DMS153 (cell line): Measurements from ENCODE around the gene CLIP2.
"Not testable (repeated sequence)": the region's sequence is repeated elsewhere in the genome, so short reads cannot be mapped to it uniquely, and the experiment has no call there.

Experiments
- DNase-seq: peaks from one replicate; lab custom pipeline; 2025; lab: John Stamatoyannopoulos, UW

Gene CLIP2

DNA sequence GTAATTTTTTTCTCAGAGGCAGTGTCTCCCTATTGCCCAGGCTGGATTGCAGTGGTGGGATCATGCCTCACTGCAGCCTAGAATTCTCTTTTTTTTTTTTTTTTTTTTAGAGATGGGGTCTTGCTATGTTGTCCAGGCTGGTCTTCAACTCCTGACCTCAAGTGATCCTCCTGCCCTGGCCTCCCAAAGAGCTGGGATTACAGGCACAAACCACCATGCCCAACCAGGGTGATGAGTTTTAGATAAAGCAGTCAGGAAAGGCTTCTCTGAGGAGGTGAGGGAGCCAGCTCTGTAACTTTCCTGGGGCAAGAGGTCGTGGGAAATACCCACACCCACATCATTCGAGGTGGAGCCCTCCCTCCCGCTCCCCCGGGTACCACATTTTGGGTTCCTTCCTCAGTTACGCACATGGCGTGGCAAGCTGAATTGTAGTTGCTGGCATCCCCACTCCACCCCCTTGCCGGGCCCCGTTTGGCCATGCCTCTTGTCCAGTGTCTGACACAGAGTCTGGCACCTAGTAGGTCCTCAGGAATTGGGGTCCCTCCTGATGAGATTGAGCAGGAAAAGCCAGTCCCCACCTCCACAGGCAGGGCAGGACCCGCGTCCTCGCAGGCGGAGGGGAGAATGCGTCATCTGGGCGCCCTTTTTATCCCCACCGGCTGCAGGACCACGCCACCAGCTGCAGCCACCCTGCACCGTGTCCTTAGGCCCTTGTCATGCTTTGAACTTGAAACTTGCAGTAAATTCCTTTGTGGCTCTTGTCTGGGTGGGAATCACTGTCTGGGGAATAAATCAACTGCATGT is 43.4 kb downstream of the CLIP2 start:
- DNase-seq = no peak

DNA sequence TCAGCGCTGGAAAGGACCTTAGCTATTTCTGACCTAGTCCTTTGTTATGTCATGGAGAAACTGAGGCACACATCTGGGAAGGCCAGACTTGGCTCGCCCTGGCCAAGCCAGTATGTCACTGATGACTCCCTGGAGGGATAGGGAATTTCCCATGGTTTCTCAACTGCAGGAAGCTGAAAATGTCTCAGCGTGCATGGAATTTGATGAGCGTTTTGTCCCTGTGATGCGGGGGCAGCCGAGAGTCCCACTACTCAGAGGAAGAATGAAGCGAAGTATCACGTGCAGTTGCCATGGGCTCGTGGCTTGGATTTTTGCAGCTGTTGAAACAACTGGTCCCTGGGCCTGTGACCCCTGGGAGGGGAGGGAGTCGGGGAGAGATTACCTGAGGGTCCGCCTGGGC is 44.8 kb downstream of the CLIP2 start:
- no peak for DNase-seq

DNA sequence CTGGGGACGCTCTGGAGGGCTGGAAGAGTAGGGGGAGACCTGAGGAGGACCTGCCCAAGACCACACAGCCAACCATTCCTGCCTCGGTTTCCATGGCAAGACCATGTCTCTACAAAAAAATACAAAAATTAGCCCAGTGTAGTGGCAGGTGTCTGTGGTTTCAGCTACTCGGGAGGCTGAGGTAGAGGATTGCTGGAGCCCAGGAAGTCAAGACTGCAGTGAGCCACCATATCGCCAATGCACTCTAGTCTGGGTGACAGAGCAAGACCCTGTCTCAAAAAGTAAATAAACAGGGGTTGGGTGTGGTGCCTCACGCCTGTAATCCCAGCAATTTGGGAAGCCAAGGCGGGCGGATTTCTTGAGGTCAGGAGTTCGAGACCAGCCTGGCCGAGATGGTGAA is 48.7 kb downstream of the CLIP2 start:
- DNase-seq = no peak

DNA sequence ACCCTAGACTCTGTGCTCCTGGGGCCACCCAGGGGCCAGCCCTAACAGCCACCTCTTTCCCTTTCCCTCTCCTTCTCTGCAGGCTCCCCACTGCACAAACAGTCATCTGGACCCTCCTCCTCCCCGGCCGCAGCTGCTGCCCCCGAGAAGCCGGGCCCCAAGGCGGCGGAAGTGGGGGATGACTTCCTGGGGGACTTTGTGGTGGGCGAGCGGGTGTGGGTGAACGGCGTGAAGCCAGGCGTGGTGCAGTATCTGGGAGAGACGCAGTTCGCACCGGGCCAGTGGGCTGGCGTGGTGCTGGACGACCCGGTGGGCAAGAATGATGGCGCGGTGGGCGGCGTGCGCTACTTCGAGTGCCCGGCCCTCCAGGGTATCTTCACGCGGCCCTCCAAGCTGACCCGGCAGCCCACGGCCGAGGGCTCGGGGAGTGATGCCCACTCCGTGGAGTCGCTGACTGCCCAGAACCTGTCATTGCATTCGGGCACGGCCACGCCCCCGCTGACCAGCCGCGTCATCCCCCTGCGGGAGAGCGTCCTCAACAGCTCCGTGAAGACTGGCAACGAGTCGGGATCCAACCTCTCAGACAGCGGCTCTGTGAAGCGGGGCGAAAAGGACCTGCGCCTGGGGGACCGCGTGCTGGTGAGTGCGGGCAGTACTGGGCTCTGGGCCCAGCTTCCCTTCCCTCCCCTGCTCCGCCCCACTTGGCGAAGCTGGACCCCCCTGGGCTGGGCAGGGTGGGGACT is 49.3 kb downstream of the CLIP2 start:
- no peak for DNase-seq

DNA sequence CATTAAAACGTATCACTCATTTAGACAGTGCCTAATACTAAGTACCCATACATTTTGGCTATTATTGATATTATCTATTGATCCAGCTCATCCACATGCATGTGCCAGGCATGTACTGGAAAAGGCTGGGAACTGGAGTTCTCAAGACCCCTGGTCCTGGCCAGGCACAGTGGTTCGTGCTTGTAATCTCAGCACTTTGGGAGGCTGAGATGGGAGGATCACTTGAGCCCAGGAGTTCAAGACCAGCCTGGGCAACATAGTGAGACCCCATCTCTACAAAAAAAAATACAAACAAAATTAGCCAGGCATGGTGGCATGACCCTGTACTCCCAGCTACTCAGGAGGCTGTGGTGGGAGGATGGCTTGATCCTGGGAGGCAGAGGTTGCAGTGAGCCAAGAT is 50.4 kb downstream of the CLIP2 start:
- DNase-seq = not testable (repeated sequence)

DNA sequence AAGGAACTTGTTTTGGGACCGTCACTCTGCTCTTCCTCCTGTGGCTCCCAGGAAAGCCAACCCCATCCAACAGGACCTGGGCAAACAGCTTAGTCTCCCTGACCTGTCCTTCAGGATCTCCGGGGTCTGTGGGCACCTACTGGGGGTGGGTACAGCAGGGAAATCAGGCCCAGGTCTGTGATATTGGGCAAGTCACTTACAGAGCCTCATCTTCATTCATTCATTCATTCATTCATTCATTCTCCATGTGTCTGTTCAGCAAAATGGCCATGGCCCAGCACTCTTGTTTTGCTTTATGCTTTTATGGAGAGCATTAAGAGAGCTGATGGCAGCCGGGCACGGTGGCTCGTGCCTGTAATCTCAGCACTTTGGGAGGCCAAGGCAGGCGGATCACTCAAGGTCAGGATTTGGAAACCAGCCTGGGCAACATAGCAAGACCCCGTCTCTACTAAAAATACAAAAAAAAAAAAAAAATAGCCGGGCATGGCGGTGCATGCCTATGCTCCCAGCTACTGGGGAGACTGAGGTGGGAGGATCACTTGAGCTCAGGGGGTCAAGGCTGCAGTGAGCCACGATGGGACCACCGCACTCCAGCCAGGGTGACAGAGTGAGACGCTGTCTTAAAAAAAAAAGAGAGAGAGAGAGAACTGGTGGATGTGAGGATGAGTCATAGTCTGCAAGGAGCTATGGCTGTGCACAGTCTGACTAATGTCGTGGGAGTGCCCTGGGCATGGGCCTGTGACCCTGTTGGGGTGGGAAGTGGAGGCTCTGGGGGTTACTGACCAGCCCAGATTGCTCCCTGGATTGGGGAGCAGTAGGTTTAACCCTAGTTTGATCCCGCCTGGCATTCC is 54.3 kb downstream of the CLIP2 start:
- no peak for DNase-seq

DNA sequence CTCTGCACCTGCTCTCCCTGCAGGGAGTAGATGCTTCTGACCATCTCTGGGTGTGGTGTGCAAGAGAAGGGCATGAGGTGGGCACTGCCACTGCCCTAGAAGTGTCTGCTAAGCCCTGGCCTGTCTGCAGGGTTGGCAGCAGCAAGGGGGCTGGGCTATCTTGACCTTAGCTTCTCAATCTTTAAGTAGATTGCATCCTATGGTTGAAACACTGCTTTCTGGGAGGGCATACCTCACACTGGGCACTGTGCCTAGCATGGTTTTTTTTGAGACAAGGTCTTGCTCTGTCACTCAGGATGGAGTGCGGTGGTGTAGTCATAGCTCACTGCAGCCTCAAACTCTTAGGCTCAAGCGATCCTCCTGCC is 54.9 kb downstream of the CLIP2 start:
- no peak for DNase-seq

DNA sequence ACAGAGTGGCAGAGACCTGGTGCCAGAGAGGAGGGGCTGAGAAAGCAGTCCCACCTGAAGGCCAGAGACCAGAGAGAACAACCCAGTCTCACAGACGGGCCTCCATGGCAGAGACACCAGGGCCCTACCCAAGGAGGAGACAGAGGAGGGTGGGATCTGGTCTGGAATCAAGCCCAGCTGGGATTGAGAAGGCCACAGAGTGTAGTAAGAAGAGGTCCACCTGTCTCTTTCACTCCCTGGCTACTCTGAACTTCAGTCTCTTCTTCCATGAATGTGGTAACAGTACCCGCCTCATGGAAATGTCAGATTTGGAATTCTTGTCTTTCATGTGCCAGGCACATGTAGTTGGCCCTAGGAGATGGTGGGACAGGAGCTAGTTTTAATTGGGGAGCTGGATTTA is 55.6 kb downstream of the CLIP2 start:
- no peak for DNase-seq

DNA sequence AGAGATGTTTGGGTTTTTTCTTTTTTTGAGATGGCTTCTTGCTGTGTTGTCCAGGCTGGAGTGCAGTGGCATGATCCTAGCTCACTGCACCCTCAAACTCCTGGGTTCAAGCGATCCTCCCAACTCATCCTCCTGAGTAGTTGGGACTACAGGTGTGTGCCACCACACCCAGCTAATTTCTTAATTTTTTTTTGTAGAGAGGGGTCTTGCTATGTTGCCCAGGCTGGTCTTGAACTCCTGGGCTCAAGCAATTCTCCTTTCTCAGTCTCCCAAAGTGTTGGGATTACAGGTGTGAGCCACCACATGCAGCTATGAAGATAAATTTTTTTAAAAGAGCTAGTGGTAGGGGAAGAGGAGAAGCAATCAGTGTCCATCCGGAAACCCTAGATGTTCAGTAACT is 56.8 kb downstream of the CLIP2 start:
- DNase-seq = no peak

DNA sequence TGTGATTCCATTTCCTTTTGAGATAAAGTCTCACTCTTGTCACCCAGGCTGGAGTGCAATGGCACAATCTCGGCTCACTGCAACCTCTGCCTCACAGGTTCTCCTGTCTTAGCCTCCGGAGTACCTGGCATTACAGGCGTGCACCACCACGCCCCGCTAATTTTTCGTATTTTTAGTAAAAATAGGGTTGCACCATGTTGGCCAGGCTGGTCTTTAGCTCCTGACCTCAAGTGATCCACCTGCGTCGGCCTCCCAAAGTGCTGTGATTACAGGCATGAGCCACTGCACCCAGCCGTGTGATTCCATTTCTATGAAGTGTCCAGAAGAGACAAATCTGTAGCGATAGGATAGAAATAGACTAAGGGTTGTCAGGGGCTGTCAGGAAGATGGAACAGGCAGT is 60.4 kb downstream of the CLIP2 start:
- DNase-seq = no peak

DNA sequence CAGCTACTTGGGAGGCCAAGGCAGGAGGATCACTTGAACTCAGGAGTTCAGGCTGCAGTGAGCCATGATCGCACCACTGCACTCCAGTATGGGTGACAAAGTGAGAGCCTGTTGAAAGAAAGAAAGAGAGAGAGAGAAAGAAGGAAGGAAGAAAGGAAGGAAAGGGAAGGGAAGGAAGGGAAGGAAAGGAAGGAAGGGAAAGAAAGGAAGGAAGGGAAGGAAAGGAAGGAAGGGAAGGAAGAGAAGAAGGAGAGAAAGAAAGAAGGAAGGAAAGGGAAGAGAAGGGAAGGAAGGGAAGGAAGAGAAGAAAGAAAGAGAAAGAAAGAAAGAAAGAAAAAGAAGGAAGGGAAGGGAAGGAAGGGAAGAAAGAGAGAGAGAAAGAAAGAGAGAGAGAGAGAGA is 61.5 kb downstream of the CLIP2 start:
- DNase-seq = no peak

DNA sequence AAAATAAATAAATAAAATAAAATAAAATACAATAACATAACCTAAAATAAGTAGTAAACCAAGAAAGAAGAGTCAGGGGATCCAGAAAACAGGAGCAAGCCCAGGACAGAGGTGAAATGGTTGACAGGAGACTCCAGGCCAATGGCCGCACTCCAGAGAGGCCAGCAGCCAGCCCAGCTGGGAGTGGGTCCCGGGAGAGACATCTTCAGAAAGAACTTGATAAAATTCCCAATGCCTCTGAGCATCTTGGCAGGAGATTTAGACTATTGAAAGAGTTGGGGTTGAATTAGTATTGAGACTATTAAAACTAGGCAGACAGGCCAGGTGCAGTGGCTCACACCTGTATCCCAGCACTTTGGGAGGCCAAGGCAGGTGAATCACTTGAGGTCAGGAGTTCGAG is 62.6 kb downstream of the CLIP2 start:
- DNase-seq = no peak

DNA sequence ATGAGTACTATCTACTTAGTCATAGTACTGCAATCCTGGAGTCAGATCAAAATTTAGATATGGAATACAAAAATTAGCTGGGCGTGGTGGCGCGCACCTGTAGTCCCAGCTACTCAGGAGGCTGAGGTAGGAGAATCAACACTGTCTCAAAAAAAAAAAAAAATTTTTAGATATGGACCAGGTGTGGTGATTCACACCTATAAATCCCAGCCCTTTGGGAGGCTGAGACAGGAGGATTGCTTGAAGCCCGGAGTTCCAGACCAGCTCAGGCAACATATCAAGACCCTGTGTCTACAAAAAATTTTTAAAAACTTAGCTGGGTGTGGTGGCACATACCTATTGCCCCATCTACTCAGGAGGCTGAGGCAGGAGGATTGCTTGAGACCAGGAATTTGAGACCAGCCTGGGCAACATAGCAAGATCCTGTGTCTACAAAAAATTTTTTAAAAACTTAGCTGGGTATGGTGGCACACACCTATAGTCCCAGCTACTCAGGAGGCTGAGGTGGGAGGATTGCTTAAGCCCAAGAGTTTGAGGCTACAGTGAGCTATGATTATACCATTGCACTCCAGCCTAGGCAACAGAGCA is 63.4 kb downstream of the CLIP2 start:
- not testable (repeated sequence) for DNase-seq

DNA sequence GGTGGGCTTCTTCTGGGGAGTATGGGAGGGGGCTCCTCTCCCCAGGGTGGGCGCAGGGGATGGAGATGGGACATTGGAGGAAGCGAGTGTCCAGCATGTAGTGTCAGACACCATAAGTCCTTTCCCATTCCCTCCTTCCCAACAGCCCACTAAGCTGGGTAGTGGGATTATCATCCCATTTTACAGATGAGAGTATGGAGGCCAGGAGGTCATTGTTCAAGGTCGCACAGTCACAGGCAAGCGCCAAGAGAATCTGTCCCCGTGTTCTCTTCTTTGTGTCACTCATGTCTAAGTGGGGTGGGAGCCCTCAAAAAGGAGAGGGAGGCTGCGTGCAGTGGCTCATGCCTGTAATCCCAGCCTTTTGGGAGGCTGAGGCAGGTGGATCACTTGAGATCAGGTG is 64.8 kb downstream of the CLIP2 start:
- DNase-seq = no peak

DNA sequence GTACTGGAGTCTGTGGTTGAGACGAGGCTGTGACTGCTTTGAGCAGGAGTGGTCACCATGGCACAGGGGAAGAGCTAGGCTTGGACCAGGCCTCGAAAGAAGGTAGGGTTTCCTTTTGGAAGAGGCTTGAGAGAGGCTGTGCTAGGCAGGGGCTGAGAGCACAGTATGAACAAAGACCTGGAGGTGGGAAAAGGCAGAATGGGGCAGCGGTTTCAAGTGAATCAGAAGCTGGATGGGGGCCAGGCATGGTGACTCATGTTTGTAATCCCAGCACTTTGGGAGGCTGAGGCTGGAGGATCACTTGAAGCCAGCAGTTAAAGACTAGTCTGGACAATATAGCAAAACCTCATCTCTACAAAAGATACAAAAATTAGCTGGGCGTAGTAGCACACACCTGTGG is 65.9 kb downstream of the CLIP2 start:
- peak; percentile 13 for DNase-seq

DNA sequence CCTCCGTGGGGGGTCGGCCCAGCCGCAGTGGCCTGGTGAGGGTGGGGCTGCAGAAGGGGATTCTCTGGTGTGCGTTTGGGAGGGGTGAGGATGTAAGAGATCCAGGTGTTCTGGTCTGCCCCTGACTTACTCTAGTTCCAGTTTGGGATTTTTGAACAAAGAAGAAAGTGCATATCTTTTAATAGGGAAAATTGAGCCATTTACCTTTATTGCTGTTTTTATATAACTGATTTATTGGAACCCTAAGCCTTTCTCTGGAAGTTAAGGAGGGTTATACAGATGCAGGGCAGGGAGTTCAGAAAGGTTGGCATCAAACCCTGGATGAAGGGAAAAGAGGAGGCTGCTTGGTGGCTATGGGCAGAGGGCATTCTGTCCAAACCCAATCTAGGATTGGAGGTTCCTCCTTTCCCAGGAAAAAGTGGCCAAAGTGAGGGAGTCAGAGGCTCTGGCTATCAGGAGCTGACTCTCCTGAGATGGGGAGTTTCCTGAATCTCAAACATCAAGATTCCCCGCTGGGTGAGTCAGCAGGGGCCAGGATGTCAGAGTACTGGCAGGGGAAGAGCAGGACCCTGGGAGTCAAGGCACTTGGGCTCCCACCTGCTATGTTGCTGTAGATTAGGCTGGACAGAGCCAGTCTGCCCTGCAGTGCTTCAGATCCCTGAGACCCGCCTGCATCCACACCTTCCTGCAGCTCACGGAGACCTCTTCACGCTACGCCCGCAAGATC is 67.5 kb downstream of the CLIP2 start:
- DNase-seq = no peak

DNA sequence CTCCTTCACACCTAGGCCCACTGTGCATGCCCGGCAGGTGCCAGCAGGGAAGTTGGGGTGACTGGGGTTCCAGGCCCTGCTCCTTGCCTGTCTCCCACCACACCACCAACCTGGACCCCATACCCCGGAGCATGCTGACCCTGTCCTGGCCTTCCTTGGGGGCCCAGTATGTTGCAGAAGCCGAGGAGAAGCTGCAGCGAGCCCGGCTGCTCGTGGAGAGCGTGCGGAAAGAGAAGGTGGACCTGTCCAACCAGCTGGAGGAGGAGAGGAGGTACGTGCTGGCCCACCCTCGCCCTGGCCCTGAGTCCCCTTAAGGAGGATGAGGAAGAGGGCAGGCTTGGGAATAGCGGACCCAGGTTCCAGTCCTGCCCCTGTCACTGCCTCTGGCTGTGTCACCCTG is 70.8 kb downstream of the CLIP2 start:
- no peak for DNase-seq

DNA sequence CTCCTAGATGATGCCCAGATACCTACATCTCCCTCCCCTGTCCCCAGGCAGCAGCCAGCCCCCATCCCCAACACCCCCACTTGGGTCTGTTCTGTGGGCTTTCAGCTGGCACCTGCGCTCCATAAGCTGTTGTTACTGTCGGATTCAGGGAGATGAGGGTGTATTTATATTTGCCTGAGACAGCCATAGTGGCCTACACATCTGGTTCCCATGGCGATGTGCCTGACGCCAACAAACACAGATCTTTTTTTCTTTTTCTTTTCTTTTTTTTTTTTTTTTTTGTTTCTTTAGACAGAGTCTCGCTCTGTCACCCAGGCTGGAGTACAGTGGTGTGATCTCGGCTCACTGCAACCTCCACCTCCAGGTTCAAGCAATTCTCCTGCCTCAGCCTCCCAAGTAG is 73.1 kb downstream of the CLIP2 start:
- DNase-seq = no peak

DNA sequence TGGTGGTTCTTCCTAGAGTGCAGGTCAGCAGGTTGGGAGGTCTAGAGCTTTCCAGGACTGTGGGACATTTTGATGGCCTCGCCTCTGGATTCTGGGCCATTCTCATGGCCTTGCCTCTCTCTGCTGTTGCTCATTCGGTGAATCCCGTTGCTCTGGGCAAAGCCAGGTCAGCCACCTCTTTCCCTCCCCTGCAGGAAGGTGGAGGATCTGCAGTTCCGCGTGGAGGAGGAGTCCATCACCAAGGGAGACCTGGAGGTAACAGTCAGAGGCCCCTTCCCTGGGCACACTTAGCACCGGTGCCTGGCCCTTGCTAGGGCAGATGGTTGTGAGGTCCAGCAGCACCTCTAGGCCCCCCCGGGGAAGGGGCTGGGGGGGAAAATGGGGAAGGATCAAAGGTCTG is 74.9 kb downstream of the CLIP2 start:
- DNase-seq = no peak

DNA sequence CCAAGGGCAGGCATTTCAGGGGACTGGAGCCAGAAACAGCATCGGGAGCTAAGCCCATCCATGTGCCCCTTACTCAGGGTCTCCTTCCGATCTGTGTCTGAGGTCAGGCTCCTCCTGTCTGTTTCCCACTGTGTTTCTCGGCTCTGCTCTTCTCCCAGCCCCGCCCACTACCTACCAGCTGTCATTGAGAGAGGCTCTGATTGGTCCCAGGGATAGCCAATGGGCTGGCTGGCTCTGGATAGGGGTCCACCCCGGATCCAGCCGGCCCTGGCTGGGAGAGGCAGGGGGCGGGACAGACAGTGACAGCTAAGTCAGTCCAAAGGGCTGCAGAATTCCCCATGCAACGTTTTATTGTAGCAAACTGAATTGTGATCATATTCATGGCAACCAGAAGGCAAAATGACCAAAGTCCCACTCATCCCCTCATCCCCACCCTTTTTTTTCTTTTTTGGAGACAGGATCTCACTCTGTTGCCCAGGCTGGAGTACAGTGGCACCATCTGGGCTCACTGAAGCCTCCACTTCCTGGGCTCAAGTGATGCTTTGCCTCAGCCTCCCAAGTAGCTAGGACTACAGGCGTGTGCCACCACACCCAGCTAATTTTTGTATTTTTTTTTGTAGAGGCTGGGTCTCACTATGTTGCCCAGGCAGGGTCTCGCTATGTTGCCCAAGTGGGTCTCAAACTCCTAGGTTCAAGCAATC is 76.3 kb downstream of the CLIP2 start:
- no peak for DNase-seq
